A549 (cell line): ENCODE results near the gene WWC1.

Source experiments
- ATOH8 ChIP-seq: fragments of 250-450 bp; sonication (Bioruptor Pico); IDR thresholded peaks from 2 replicates; pipeline ENCODE4 v1.5.0; 2020; ENCODE audit warnings: low read depth, mild to moderate bottlenecking, moderate library complexity
- CTCF ChIP-seq: fragments of >200 bp; sonication (Bioruptor Twin); formaldehyde crosslinking; IDR thresholded peaks from 3 replicates; pipeline ENCODE4 v1.5.1; 2016
- EP300 ChIP-seq, 2 experiments: fragments of >200 bp; sonication (Bioruptor Twin); formaldehyde crosslinking; IDR thresholded peaks; 2 replicates in 1 of 2; 3 replicates in 1 of 2; pipeline ENCODE4 v1.6.1; 2016 to 2017
- HMGXB4 ChIP-seq: fragments of 250-450 bp; sonication (Bioruptor Pico); IDR thresholded peaks from 2 replicates; pipeline ENCODE4 v1.5.0; 2021; ENCODE audit warnings: mild to moderate bottlenecking, moderate library complexity, borderline replicate concordance
- POLR2A ChIP-seq: IDR thresholded peaks from 2 replicates; pipeline ENCODE4 v1.6.1; 2012; ENCODE audit warnings: mild to moderate bottlenecking, low read length
- REST ChIP-seq: fragments of 200-600 bp; sonication (generic); IDR thresholded peaks from 2 replicates; pipeline ENCODE4 v1.6.1; 2016; ENCODE audit warnings: antibody characterized with exemption, mild to moderate bottlenecking, moderate library complexity
- SMC3 ChIP-seq: fragments of >200 bp; sonication (Bioruptor Twin); formaldehyde crosslinking; IDR thresholded peaks from 3 replicates; pipeline ENCODE4 v1.6.1; 2018; ENCODE audit warnings: inconsistent platforms
- USF2 ChIP-seq: fragments of 450-650 bp; IDR thresholded peaks from 2 replicates; pipeline ENCODE4 v1.6.1; 2014; ENCODE audit warnings: antibody characterized with exemption
- ZC3H11A ChIP-seq: fragments of 450-650 bp; IDR thresholded peaks from 2 replicates; pipeline ENCODE4 v1.6.1; 2014; ENCODE audit warnings: antibody characterized with exemption, mild to moderate bottlenecking

GRCh38 chr5:168468836-168469235 lies 177.4 kb downstream of the WWC1 start:
- no peak for TF ChIP-seq CTCF
- TF ChIP-seq ATOH8 (CRISPR knock-in tag), result no peak
- no peak for TF ChIP-seq EP300 (IDR thresholded peaks at IDR 0.05)
- TF ChIP-seq POLR2A, result no peak
- no peak for TF ChIP-seq REST
- TF ChIP-seq ZC3H11A, result no peak
- no peak for TF ChIP-seq USF2
- no peak for TF ChIP-seq HMGXB4 (CRISPR knock-in tag)
- no peak for TF ChIP-seq SMC3
